Amniotic epithelial cell (primary cell): ENCODE results near the gene RERE.
A peak's percentile ranks its signal among the peaks of the same experiment; 100 is the strongest.
"Not testable (repeated sequence)": the region's sequence is repeated elsewhere in the genome, so short reads cannot be mapped to it uniquely, and the experiment has no call there.

ENCODE experiments used
- DNase-seq: peaks from one replicate; pipeline ENCODE4 v3.0.0-alpha.2; 2010; ENCODE audit warnings: low read depth

RERE gene

DNA sequence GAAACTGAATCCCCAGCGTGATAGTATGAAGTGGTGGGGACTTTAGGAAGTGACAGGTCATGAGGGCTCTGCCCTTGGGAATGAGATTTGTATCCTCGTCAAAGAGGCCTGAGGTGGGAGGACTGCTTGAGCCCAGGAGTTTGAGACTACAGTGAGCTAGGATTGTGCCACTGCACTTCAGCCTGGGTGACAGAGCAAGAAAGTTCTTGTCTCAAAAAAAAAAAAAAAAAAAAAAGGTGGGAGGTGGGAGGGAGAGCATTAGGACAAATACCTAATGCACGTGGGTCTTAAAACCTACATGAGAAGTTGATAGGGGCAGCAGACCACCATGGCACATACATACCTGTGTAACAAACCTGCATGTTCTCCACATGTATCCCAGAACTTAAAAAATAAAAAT, 24.0 kb upstream of the RERE start:
- no peak for DNase-seq

DNA sequence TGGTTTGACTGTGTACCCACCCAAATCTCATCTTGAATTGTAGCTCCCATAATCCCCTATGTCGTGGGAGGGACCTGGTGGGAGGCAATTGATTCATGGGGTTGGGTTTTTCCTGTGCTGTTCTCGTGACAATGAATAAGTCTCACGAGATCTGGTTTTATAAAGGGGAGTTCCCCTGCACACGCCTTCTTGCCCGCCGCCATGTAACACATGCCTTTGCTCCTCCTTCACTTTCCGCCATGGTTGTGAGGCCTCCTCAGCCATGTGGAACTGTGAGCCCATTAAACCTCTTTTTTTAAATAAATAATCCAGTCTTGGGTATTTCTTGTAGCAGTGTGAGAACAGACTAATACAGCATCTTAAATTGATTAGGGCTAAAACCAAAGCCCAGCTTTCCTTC, 22.6 kb upstream of the RERE start:
- DNase-seq: no peak

DNA sequence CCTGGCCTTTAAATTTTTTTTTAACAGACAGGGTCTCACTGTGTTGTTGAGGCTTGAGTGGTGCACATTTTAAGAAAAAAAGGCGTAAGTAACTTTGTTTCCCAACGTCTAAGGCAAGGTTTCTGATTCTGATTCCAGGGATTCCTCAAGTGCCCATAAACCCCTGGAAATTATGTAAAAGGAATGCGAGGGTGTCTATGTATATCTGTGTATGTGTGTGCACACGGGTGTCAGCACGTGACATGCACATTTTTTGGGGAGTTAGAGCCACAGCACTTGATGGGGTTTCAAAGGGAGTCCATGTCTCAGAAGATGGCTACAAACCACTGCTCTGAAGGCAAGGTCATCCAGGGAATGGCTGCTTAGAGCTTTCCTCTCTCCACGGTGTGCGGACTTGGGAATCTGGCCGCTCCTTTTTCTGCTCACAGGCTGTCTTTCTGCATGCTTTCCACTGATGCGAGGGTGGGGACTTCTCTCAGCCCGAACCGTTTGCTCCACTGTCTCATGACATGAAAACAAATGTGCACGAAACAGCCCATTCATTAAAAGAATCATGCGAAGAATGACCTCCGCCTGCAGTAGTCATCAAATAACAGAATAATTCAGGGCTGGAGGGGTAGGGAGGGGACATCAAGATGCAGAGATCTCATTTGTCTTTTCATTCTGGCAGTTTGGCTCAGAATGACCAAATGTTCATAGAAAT, 18.7 kb upstream of the RERE start:
- DNase-seq: no peak

DNA sequence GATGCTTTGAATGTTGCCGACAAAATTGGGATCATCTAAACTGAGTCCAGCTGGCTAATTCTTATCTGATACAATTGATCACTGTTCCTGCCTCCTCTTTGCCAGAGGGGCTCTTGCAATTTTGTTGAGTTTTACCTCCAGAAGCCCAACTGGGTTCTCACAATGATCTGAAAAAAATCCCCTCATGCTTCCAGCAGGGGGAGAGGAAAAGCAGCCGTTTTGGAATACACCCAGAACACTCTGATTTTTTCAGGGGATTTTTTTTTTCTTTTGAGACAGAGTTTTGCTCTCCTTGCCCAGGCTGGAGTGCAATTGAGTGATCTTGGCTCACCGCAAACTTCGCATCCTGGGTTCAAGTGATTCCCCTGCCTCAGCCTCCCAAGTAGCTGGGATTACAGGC, 13.9 kb upstream of the RERE start:
- DNase-seq: no peak

DNA sequence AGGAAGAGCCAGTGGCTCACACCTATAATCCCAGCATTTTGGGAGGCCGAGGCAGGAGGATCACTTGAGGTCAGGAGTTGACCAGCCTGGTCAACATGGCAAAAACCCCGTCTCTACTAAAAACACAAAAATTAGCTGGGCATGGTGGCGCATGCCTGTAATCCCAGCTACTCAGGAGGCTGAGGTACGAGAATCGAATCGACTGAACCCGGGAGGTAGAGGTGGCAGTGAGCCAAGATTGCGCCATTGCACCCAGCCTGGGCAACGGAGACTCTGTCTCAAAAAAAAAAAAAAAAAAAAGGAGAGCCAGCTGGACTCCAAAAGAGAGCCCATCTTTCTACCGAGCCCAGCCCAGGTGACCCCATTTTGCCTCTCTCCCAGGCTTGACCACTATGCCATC, 13.3 kb upstream of the RERE start:
- DNase-seq: not testable (repeated sequence)

DNA sequence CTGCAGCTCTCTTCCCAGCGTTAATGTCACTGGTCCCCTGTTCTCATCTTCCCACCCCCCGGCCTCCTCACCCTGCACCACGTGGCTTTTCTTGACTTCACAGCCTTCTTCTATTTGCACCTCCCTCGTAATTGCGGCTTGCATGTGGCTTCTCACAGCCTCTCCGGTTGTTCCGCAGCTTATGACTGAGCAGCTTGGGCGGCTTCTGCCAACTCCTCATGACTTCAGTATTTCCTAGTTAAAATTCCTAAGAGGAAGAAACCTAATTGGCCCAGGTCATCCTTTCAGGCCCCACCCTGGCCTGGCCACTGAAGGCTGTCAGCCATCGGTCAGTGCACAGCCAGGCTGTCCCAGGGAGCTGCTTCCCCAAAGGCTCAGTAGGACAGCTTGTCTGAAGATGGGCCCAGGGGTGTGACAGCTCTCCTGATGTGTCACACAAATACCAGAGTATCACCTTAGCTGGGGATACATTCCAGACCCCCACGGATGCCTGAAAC, 8.6 kb upstream of the RERE start:
- DNase-seq: peak; percentile 58

DNA sequence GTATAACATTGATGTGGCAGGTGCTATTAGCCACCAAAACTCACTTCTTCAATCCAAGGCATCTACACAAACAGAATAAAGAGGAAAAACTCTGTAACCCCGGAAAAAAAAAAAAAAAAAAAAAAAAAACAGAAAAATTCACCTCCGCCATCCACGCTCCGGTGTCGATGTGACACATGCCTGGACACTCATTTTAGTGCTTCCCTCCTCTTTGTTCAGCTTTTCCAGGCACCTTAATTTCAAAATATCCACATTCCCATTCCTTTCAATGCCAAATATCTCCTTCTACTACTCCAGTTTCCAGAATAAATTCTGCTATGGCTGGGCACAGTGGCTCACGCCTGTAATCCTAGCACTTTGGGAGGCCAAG, 5.8 kb upstream of the RERE start:
- no peak for DNase-seq

DNA sequence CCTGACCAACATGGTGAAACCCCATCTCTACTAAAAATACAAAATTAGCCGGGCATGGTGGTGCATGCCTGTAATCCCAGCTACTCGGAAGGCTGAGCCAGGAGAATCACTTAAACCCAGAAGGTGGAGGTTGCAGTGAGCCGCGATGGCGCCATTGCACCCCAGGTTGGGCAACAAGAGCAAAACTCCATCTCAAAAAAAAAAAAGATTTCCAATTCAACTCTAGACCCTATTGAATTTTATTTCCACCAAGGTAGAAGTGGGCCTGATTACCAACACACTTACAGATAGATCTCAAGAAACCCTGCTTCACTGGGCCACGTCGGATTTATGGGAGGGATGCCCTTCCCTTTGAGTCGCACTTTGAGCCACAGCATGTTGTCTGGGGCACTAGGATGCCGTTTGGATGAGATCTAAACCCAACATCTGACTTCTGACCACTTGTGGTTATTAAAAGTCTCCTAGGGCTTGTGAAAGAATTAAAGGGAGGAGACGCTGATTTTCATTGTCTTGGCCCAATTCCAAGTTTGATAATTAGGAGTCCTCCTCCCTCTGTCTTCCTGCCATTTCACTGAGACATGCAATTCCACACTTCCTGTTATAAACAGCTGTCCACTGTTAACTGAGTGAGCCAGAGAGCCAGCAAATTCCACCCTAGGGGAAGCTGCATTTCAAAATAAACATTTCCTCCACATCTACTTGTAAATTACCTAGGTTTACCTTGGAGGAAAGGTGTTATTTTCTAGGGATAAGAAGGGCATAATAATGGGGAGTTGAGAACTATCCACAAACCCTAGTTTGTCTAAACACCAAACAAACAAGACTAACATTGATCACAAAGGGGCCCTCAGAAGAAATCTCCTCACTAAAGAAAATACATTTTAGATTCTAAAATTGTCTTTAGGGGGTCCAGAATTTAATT, 5.2 kb upstream of the RERE start:
- peak; percentile 89 for DNase-seq

DNA sequence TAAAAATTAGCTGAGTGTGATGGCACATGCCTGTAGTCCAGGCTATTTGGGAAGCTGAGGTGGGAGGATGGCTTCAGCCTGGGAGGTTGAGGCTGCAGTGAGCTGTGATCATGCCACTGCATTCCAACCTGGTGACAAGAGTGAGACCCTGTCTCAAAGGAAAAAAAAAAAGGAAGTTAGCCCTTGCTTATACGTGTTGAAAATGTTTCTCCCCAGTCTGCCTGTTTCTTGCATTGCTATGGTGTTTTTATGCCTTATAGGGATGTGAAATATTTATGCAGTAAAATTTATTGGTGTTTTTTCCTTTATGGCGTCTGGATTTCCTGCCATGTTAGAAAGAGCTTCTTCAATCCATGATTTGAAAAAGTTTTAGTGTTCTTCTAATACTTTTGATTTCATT, 3.6 kb upstream of the RERE start:
- DNase-seq: no peak

DNA sequence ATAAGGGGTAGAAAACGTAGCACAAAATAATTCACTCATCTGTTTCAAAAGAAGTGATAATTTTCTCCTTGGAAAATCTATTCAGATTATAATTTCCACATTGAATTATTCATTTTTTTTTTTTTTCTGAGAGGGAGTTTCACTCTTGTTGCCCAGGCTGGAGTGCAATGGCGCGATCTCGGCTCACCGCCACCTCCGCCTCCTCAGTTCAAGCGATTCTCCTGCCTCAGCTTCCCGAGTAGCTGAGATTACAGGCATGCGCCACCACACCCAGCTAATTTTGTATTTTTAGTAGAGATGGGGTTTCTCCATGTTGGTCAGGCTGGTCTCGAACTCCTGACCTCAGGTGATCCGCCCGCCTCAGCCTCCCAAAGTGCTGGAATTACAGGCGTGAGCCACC, 1.3 kb upstream of the RERE start:
- not testable (repeated sequence) for DNase-seq

DNA sequence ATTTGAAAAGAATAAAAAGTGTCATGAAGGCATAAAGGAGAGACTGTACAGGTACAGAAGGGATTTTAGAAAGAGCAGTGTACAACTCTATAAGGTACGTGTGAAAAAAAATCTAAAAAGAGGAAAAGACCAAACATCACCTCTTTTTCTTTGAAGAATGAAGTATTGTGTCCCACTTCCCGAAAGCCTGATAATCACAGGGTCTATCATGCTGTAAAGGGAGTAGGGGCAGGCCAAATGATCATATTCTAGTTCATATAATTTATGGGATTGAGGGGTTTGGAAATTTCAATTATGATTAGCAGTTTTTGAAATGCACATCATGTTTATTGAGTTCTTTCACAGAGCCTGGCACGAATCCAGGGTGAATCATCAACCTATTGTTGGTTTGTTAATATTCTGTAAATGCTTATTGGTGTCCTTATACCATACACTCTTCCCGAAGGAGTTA, 910 bp upstream of the RERE start:
- DNase-seq: peak; percentile 73

DNA sequence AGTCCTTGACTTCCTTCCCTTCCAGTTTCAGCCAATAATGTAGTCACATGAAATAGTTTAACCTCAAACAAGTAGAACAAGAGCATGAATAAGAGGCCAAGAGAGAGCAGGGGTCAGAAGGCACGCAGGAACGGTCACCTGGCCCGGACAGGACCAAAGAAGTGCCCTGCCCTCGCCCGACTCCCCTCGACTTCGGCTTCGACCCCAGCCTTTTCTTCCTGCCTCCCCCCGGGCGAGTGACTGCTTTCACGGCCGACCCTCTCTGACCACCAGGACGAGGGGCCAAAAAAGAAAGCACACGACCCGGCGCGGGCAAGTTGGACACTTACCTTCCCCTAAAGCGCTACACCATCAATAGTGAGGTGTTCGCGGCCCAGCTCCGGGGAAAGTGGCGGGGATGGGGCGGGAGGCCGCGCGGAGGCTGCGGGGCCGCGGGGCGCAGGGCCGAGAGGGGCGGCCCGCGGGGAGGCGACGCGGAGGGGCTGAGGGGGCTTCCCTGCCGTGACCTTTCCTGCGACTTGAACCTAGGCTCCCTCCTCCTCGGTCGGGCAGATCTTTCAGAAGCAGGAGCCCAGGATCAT, 519 bp downstream of the RERE start:
- DNase-seq: no peak

DNA sequence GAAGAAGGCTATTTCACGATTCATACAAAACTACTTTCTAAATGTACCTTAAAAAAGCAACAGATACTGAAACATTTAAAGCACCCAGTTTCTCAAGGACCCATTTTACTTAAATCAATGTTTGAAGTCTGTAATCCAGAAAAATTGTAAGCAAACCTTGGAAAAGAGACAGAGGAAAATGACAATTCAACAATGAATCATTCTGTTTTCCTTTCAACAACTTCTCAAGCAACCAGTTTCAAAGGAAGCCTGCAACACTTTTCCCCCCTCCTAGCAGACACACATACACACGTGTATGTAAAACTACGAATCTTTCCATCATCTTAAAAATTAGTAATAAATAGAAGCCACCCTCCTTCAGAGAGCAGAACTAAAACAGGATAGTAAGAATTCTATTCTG, 1.2 kb downstream of the RERE start:
- DNase-seq: peak; percentile 54

DNA sequence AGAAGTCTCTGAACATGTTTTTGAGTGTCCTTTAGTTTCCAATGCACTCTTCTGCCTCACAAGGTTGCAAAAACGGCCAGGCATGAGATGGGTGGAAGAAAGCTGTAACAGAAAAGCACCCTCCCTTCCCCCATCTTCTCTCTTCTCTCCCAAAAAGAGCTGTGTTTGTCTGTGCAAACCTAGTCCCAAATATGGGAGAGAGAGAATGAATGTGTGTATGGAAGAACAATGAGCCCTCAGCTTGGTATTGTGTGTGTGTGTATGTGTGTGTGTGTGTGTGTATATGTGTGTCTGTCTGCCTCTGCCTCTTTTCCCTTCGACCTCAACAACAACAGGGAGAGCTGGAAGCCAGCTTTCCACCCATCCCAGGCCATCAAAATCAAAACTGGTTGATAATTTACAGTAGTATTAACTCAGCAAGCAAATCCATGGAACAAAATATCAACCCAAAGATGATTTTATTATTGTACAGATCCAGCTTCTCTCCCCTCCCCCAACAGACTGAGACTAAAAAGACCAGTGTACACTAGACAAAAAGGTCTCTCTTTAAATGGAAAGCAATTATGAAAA, 1.8 kb downstream of the RERE start:
- no peak for DNase-seq

DNA sequence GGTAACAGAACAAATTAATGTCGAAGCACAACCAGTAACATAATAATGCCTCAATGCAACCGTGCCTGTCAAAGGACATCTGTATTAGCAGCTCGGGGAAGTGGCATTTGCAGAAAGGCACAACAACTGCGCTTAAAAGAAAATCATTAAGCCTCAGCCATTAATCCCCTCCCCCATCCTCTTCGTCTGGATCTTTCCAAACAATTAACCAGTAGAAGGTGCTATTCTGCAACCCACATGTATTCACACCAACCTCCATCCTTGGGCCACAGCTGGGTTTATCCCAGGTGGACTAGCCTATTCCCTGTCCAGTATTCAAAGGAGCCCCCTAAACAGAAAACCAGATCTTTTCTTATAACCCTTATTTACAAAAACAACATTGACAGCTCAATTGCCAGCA, 2.6 kb downstream of the RERE start:
- no peak for DNase-seq

DNA sequence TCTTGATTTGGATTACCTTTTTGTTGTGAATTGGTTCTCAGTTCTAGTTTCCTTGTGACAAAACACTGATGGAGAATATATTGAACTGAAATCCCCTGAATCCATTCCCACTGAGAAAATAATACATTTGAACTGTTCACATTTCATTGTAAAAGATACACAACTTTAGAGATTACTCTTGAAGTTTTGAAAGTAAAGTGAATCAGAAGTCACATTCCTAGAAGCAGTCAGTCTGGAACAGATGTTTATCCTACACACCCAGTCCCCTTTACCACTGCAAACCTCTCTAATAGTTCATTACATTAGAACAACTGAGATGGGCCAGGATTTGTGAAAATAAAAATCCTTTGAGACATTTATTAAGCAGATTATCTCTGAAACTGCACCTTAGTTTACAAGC, 3.4 kb downstream of the RERE start:
- no peak for DNase-seq

DNA sequence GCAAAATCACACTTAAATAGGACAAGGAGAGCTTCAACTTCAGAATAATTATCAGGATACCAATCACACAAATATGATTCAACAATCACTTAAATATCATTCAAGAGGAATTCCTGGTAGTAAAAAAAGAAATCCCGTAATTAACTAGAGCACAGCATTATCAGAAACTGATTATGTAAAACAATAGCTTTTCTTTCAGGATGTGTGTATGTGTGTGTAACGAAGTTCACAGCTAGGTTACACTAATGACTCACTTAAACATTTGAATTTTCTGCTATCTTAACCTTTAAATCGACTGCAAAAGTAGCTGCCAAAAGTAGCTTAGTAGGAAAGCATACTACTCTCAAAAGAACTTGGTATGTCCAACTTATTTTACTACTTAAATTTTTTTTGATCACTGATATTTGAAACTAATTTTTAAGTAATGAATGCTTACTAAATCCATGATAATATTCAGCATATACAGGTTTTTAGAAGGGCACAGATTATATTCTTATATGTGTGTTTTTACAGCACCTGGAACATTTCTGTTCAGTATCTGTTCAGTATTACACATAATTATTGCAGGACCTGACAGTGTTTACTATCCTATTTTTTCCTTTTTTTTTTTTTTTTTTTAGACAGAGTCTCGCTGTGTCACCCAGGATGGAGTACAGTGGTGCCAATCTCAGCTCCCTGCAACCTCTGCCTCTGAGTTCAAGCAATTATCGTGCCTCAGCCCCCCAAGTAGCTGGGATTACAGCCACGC, 4.2 kb downstream of the RERE start:
- DNase-seq: no peak

DNA sequence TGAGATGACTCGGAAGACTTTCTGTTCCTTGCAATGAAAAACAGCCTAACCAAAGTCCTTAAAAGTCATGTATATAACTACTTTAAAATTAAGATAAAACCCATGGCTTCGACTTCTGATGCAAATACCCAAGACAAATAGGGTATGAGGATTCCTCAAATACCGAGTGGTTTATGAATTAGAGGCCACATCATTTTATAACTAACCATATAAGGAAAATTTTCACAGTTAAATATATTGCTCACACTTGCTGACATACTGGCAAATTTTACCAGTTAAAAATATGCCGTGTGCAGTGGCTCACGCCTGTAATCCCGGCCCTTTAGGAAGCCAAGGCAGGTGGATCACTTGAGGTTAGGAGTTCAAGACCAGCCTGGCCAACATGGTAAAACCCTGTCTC, 5.4 kb downstream of the RERE start:
- no peak for DNase-seq

DNA sequence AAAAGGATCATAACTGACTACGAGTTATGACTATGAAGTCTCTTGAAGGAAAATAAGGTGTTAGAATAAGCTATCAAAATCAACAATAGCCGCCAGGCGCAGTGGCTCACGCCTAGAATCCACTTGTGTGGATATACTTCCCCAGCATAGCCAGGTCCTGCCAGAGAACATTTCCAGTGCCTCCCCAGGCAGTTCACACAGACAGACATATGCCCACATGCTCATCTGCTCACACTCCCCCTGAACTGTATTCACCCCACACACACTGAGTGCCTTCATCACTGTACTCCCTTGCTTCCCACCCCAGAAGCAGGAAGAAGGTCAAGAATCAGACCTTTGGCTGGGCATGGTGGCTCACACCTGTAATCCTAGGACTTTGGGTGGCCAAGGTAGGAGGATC, 6.5 kb downstream of the RERE start:
- no peak for DNase-seq

DNA sequence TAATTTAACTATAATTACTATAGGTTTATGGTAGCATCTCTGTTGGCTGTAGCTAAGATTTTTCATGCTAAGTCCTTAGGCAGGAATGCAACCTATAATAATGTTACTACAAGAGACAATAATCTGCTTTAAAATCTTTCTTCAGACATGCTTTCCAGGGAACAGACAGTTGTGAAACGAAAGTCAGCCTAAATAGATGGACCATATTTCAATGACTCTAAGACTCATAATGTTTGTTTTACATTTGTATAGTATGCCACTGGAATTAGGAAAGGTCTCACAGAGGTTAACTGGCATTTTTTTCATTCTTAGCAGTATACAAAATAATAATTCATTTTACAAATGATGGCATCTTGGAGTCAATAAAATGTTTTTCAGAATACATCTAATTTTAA, 8.1 kb downstream of the RERE start:
- peak; percentile 45 for DNase-seq

DNA sequence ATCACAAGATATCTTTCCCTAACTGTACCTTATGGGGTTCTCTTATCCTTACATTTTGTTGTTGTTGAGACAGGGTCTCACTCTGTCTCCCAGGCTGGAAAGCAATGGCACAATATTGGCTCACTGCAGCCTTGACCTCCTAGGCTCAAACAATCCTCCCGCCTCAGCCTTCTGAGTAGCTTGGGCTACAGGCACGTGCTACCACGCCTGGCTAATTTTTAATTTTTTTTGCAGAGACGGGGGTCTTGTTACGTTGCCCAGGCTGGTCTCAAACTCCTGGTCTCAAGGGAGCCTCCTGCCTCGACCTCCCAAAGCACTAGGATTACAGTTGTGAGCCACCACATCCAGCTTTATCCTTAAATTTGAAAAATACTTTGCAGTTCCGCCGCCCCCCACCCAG, 10.4 kb downstream of the RERE start:
- no peak for DNase-seq

DNA sequence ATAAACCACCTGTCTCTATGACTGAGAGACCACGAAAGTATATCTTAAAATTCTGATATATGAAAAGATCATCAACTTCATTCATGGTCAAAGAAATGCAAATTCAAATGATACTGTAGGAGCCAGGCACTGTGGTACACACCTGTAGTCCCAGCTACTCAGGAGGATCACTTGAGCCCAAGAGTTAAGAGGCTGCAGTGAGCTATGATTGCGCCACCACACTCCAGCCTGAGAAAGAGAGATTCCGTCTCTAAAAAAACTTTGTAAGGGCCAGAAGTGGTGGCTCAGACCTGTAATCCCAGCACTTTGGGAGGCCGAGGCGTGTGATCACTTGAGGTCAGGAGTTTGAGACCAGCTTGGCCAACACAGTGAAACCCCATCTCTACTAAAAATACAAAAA, 17.0 kb downstream of the RERE start:
- no peak for DNase-seq
